Measurements from ENCODE around the gene KLF7.

- TF ChIP-seq CTCF (IDR thresholded peaks at IDR 0.05) = no peak
- TF ChIP-seq POLR2A (IDR thresholded peaks at IDR 0.05) = no peak
These were observed 28.0 kb downstream of the KLF7 start for GRCh38 chr2:207137596-207138337.

Data from right lobe of liver (tissue), 4 donors.